A673 (cell line): ENCODE results near the gene SLC13A5. TPM values are rescaled to one million over a fixed set of nuclear protein-coding genes. Genes with fewer than 3 reads are reported as not detected.

Experiments used
- BruUV-seq: library from RNA; stranded (reverse); fragments of 400-500 nt; replicated peaks from 2 replicates; lab custom pipeline; 2021; lab: Mats Ljungman, UMichigan
- CTCF ChIA-PET: fragments of 300-600 bp; sonication (Branson Sonifier 250); formaldehyde crosslinking; loops from one replicate; lab custom pipeline; 2022; ENCODE audit warnings: antibody characterized with exemption; lab: Charles Lee
- POLR2A ChIA-PET: fragments of 300-600 bp; sonication (Branson Sonifier 250); formaldehyde crosslinking; loops from one replicate; lab custom pipeline; 2022; ENCODE audit warnings: antibody characterized with exemption; ENCODE audit not compliant: low non-redundant PET; lab: Charles Lee
- DNase-seq: peaks from one replicate; pipeline ENCODE4 v3.0.0-alpha.2; 2015; ENCODE audit warnings: low spot score
- H3K27ac ChIP-seq: fragments of 200-600 bp; sonication (generic); 2 replicates; pipeline ENCODE4 v1.5.1; 2016; ENCODE audit warnings: mixed run types, low read depth, mild to moderate bottlenecking, mixed read lengths, antibody characterized with exemption, low read length; ENCODE audit not compliant: poor library complexity, severe bottlenecking
- H3K27me3 ChIP-seq: fragments of 200-600 bp; sonication (generic); replicated peaks from 2 replicates; pipeline ENCODE4 v1.6.1; 2017; ENCODE audit warnings: mixed run types, low read depth, mild to moderate bottlenecking, mixed read lengths, antibody characterized with exemption, low read length; ENCODE audit not compliant: insufficient read depth, poor library complexity
- H3K36me3 ChIP-seq: fragments of 200-600 bp; sonication (generic); 2 replicates; pipeline ENCODE4 v1.6.1; 2016; ENCODE audit warnings: mixed run types, mild to moderate bottlenecking, mixed read lengths, antibody characterized with exemption, low read length; ENCODE audit not compliant: insufficient read depth, poor library complexity, severe bottlenecking
- H3K4me1 ChIP-seq: fragments of 200-600 bp; sonication (generic); 2 replicates; pipeline ENCODE4 v1.6.1; 2017; ENCODE audit warnings: mixed run types, mild to moderate bottlenecking, mixed read lengths, antibody characterized with exemption, low read length; ENCODE audit not compliant: insufficient read depth, poor library complexity, severe bottlenecking
- H3K4me3 ChIP-seq: fragments of 200-600 bp; sonication (generic); 2 replicates; pipeline ENCODE4 v1.5.1; 2016; ENCODE audit warnings: low read depth, mixed run types, mild to moderate bottlenecking, mixed read lengths, low read length; ENCODE audit not compliant: poor library complexity, severe bottlenecking
- H3K9me3 ChIP-seq: fragments of 200-600 bp; sonication (generic); 2 replicates; pipeline ENCODE4 v1.6.1; 2016; ENCODE audit warnings: mixed run types, low read depth, mild to moderate bottlenecking, mixed read lengths, antibody characterized with exemption, low read length; ENCODE audit not compliant: poor library complexity, severe bottlenecking
- CTCF ChIP-seq: fragments of 300-800, 200-600 bp; sonication (generic); conservative IDR thresholded peaks from 2 replicates; pipeline ENCODE4 v1.5.1; 2017; ENCODE audit warnings: low read depth, mild to moderate bottlenecking, antibody characterized with exemption, low read length, moderate library complexity, mixed read lengths
- EZH2 ChIP-seq: fragments of 200-600 bp; sonication (generic); IDR thresholded peaks from 2 replicates; pipeline ENCODE4 v1.6.1; 2017; ENCODE audit warnings: borderline replicate concordance, low read depth, mild to moderate bottlenecking, mixed read lengths, antibody characterized with exemption, low read length; ENCODE audit not compliant: poor library complexity, severe bottlenecking
- intact Hi-C: fragments of 100-400 bp; cut with micrococcal nuclease; formaldehyde crosslinking; loops from one replicate; pipeline ENCODE4 v1.10.0; 2022; ENCODE audit not compliant: unreplicated experiment
- total RNA-seq: library from RNA; stranded (reverse); gene quantifications from 2 replicates; pipeline ENCODE4 v1.2.3, GENCODE V29; 2021

Gene SLC13A5
- total RNA-seq, 1 experiment from 2014 or later: not detected

- H3K4me3 ChIP-seq: no peak overlapping the region
- H3K27me3 ChIP-seq: peaks cover 26% of the 10 kb centered on the region
- H3K9me3 ChIP-seq: no peaks in the 10 kb centered on the region
- no peaks in the 10 kb centered on the region for H3K36me3 ChIP-seq
- BruUV-seq: no TSS peak
- no peak overlapping the region for H3K27ac ChIP-seq
- ChIA-PET POLR2A (no interaction called here), CTCF (no interaction called here)
- H3K4me1 ChIP-seq: no peaks in the 10 kb centered on the region
- TF ChIP-seq EZH2 (no peak), CTCF (no peak)
- DNase-seq: no peak
- intact Hi-C loops: no loop called here
These were observed 42.6 kb downstream of the SLC13A5 start for GRCh38 chr17:6670571-6670970.

GRCh38 chr17:6669479-6670212, 43.5 kb downstream of the SLC13A5 start:
- no peaks in the 10 kb centered on the region for H3K4me1 ChIP-seq
- no peaks in the 10 kb centered on the region for H3K36me3 ChIP-seq
- no peak overlapping the region for H3K4me3 ChIP-seq
- BruUV-seq: no TSS peak
- TF ChIP-seq CTCF: no peak
- TF ChIP-seq EZH2: no peak
- no peak for DNase-seq
- H3K27ac ChIP-seq: no peak overlapping the region
- no peaks in the 10 kb centered on the region for H3K9me3 ChIP-seq
- peaks cover 26% of the 10 kb centered on the region for H3K27me3 ChIP-seq
- ChIA-PET CTCF (interaction anchor here (0.6 kb wide), 1 partner anchor 1250 kb away, joined by 4 read pairs; no protein-coding TSS in a partner anchor), POLR2A (interaction anchor here (0.5 kb wide), 1 partner anchor 32 kb away, joined by 4 read pairs; no protein-coding TSS in a partner anchor)
- intact Hi-C loops: loop anchor here (10.0 kb wide), 2 partner anchors 165 to 225 kb away; partner anchors contain the start of gene TEKT1

DNA sequence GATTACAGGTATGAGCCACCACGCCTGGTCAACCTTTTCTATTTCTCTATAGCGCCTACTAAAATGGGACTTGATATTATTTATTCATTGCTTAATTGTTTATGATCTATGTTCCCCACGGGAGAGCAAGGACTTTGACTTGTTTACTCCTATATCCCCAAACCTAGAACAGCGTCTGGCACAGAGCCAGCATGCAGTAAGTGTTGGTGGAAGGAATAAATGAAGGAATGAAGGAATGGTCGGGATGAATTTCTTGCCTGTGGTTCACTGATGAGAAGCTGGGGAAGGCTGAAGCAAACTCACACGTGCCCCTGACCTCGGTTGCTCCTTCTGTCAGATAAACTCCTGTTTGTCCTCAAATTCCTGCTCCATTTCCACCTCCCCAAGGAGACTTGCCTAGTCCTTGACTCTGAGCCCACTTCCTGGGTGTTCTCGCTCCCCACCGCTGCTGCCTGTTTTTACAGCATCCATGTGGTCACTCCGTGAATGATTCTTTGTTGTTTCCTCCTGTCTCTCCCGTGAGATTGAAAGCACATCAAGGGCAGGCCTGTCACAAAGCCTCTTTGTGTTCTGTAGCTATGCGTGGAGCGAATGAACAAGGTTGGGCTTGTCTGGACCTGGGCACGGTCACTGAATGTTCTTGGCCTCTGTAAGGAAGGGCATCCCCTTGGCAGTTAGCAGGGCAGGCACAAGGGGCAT, 44.3 kb downstream of the SLC13A5 start:
- no peaks in the 10 kb centered on the region for H3K9me3 ChIP-seq
- TF ChIP-seq EZH2: no peak
- TF ChIP-seq CTCF: no peak
- H3K4me1 ChIP-seq: no peaks in the 10 kb centered on the region
- BruUV-seq: no TSS peak
- peaks cover 26% of the 10 kb centered on the region for H3K27me3 ChIP-seq
- intact Hi-C loops: loop anchor here (10.0 kb wide), 2 partner anchors 166 to 226 kb away; partner anchors contain the start of gene TEKT1
- no peak for DNase-seq
- H3K27ac ChIP-seq: no peak overlapping the region
- ChIA-PET POLR2A (interaction anchor here (0.5 kb wide), 1 partner anchor 33 kb away, joined by 4 read pairs; no protein-coding TSS in a partner anchor), CTCF (no interaction called here)
- H3K4me3 ChIP-seq: no peak overlapping the region
- no peaks in the 10 kb centered on the region for H3K36me3 ChIP-seq
